Loucy (cell line): Measurements from ENCODE around the gene TRAF3IP1.
A peak's percentile ranks its signal among the peaks of the same experiment; 100 is the strongest.

Experiments used
- H2AFZ ChIP-seq: fragments of 200-600 bp; sonication (generic); 2 replicates; pipeline ENCODE4 v1.6.0; 2016; ENCODE audit warnings: antibody characterized with exemption, mild to moderate bottlenecking, low read length, moderate library complexity
- H3F3A ChIP-seq: fragments of 200-600 bp; 2 replicates; pipeline ENCODE4 v1.6.0; 2016; ENCODE audit warnings: antibody characterized with exemption, low read depth, mild to moderate bottlenecking
- H3K27me3 ChIP-seq: fragments of 200-600 bp; sonication (generic); 2 replicates; pipeline ENCODE4 v1.6.1; 2014; ENCODE audit warnings: low read length, mild to moderate bottlenecking; ENCODE audit not compliant: insufficient read depth, poor library complexity, severe bottlenecking
- H3K36me3 ChIP-seq: fragments of 200-600 bp; sonication (generic); 2 replicates; pipeline ENCODE4 v1.6.1; 2016; ENCODE audit warnings: low read length; ENCODE audit not compliant: insufficient read depth
- H3K4me1 ChIP-seq: fragments of 200-600 bp; sonication (generic); 2 replicates; pipeline ENCODE4 v1.5.1; 2014; ENCODE audit warnings: low read length, mild to moderate bottlenecking; ENCODE audit not compliant: insufficient read depth, poor library complexity, severe bottlenecking
- H3K4me2 ChIP-seq: fragments of 200-600 bp; sonication (generic); 2 replicates; pipeline ENCODE4 v1.6.0; 2014; ENCODE audit warnings: antibody characterized with exemption, low read length, low read depth, mild to moderate bottlenecking; ENCODE audit not compliant: poor library complexity, severe bottlenecking
- H3K4me3 ChIP-seq: fragments of 200-600 bp; sonication (generic); 2 replicates; pipeline ENCODE4 v1.5.1; 2014; ENCODE audit warnings: low read length, mild to moderate bottlenecking, mixed read lengths; ENCODE audit not compliant: poor library complexity, severe bottlenecking
- H3K79me2 ChIP-seq: fragments of 200-600 bp; sonication (generic); 2 replicates; pipeline ENCODE4 v1.6.1; 2014; ENCODE audit warnings: low read length; ENCODE audit not compliant: insufficient read depth
- H3K9ac ChIP-seq: fragments of 200-600 bp; sonication (generic); 2 replicates; pipeline ENCODE4 v1.6.0; 2014; ENCODE audit warnings: mild to moderate bottlenecking, low read depth, low read length, moderate library complexity; ENCODE audit not compliant: poor library complexity, severe bottlenecking
- H3K9me2 ChIP-seq: fragments of 200-600 bp; sonication (generic); replicated peaks from 2 replicates; pipeline ENCODE4 v1.6.1; 2016; ENCODE audit warnings: low read depth, low read length, mixed read lengths
- H3K9me3 ChIP-seq: fragments of 200-600 bp; sonication (generic); 2 replicates; pipeline ENCODE4 v1.6.1; 2014; ENCODE audit warnings: mild to moderate bottlenecking, antibody characterized with exemption, low read length, low read depth; ENCODE audit not compliant: insufficient read depth
- H4K20me1 ChIP-seq: fragments of 200-600 bp; sonication (generic); 2 replicates; pipeline ENCODE4 v1.6.0; 2014; ENCODE audit warnings: antibody characterized with exemption, low read length, mild to moderate bottlenecking; ENCODE audit not compliant: insufficient read depth, poor library complexity, severe bottlenecking
- EZH2phosphoT487 ChIP-seq: fragments of 200-600 bp; IDR thresholded peaks from 2 replicates; pipeline ENCODE4 v1.6.1; 2018; ENCODE audit warnings: antibody characterized with exemption, mild to moderate bottlenecking, moderate library complexity, borderline replicate concordance
- TF ChIP-seq, protein P1 (sequence below): fragments of 200-600 bp; sonication (generic); conservative IDR thresholded peaks from 2 replicates; pipeline ENCODE4 v1.5.1; 2014; ENCODE audit warnings: mild to moderate bottlenecking, antibody characterized with exemption, low read length

The TRAF3IP1 gene

DNA sequence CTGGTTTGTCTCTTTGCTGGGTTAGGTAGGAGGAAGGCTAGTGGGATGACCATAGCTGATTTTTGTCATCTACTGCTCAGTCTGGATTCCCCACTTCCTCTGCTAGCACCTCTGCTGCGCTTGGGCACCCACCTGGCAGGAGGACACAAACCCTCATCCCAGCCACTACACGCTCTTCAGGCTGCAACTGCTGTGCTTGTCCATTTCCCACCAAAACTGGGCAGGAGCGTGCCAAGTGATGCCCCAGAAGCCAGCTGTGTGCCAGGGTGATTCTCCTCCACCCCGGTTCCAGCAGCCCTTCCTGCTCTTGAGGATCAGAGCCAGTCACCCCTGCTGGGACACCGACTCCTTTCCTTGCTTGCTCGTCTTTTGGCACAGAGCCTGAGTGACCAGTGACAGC lies 16.2 kb upstream of the TRAF3IP1 start:
- no peak overlapping the region for H2AFZ ChIP-seq
- H3K9me2 ChIP-seq: no peaks in the 10 kb centered on the region
- H3K4me1 ChIP-seq: no peaks in the 10 kb centered on the region
- H3K4me2 ChIP-seq: no peak overlapping the region
- H3K9ac ChIP-seq: no peak overlapping the region
- TF ChIP-seq, protein P1, sequence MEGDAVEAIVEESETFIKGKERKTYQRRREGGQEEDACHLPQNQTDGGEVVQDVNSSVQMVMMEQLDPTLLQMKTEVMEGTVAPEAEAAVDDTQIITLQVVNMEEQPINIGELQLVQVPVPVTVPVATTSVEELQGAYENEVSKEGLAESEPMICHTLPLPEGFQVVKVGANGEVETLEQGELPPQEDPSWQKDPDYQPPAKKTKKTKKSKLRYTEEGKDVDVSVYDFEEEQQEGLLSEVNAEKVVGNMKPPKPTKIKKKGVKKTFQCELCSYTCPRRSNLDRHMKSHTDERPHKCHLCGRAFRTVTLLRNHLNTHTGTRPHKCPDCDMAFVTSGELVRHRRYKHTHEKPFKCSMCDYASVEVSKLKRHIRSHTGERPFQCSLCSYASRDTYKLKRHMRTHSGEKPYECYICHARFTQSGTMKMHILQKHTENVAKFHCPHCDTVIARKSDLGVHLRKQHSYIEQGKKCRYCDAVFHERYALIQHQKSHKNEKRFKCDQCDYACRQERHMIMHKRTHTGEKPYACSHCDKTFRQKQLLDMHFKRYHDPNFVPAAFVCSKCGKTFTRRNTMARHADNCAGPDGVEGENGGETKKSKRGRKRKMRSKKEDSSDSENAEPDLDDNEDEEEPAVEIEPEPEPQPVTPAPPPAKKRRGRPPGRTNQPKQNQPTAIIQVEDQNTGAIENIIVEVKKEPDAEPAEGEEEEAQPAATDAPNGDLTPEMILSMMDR: no peak
- no peak for TF ChIP-seq EZH2phosphoT487
- no peaks in the 10 kb centered on the region for H3F3A ChIP-seq
- H4K20me1 ChIP-seq: no peaks in the 10 kb centered on the region
- no peak overlapping the region for H3K4me3 ChIP-seq
- no peaks in the 10 kb centered on the region for H3K36me3 ChIP-seq
- no peaks in the 10 kb centered on the region for H3K79me2 ChIP-seq
- no peaks in the 10 kb centered on the region for H3K9me3 ChIP-seq
- H3K27me3 ChIP-seq: no peaks in the 10 kb centered on the region

DNA sequence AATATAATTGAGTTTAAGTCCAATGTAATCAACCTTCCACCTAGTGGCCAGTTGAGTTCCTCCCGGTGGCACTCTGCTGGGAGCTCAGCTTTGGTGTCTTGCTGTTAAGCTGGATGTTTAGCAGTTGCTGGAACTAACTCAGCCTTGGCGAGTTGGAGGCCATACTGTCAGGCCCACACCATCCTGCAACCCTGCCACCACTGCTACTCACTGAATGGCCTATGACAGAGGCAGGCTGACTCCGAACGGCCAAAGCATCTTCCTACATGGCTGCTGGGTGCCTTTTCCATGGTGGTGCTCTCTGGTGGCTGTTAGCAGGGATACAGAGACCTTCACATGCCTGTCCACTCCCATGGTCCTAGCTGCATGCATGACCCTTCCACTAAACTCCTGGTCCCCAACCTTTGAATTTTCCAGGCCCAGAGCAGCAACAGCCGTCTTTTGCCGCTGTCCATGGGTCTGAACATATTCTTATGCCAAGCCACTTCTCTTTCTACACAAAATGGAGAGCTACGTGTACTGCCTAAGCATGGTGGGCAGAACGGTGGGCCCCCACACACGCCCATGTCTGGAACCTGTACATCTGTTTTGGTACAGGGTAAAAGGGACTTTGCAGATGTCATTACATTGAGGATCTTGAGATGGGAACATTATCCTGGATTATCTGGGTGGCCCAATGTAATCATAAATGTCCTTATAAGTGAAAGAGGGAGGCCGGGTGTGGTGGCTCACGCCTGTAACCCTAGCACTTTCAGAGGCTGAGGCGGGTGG lies 15.0 kb upstream of the TRAF3IP1 start:
- Histone ChIP-seq H3K4me2 (no peak overlapping the region), H3K36me3 (no peaks in the 10 kb centered on the region), H3K27me3 (no peaks in the 10 kb centered on the region), H2AFZ (no peak overlapping the region), H3K9me2 (no peaks in the 10 kb centered on the region), H3K9ac (no peak overlapping the region), H3K4me3 (no peak overlapping the region), H3K9me3 (no peaks in the 10 kb centered on the region), H3F3A (no peaks in the 10 kb centered on the region), H3K4me1 (no peaks in the 10 kb centered on the region), H4K20me1 (no peaks in the 10 kb centered on the region), H3K79me2 (no peaks in the 10 kb centered on the region)
- TF ChIP-seq EZH2phosphoT487: no peak
- TF ChIP-seq, protein P1: peak; percentile 51

DNA sequence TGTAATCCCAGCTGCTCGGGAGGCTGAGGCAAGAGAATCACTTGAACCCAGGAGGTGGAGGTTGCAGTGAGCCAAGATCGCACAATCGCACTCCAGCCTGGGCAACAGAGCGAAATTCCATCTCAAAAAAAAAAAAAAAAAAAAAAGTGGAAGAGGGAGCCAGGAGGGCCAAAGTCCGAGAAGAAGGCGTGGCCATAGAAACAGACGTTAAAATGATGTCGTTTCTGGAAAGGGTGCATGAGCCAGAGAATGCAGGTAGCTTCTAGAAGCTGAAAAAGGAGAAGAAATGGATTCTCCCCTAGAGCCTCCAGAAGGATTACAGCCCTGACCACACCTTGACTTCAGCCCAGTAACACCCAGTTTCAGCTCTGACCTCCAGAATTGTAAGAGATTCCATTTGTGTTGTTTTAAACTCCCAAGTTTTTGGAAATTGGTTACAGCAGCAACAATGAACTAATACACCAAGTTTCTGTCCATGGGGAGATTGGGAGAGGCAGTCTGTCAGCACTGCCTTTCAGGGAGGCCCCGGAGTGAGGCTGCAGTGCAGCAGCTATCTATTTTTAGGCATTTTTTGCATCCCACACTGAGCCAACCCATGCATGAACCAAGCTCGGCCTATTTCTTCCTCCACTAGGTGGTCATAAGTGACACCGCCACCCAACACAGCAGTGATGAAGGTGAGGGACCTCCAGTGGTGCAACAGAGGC lies 14.2 kb upstream of the TRAF3IP1 start:
- Histone ChIP-seq H3K79me2 (no peaks in the 10 kb centered on the region), H3K4me1 (no peaks in the 10 kb centered on the region), H3K27me3 (no peaks in the 10 kb centered on the region), H3K4me3 (no peak overlapping the region), H2AFZ (no peak overlapping the region), H3K9me3 (no peaks in the 10 kb centered on the region), H3K9me2 (no peaks in the 10 kb centered on the region), H3K36me3 (no peaks in the 10 kb centered on the region), H3F3A (no peaks in the 10 kb centered on the region), H3K9ac (no peak overlapping the region), H3K4me2 (no peak overlapping the region), H4K20me1 (no peaks in the 10 kb centered on the region)
- no peak for TF ChIP-seq EZH2phosphoT487
- TF ChIP-seq, protein P1: no peak
